Gastrocnemius medialis (tissue), 4 donors: ENCODE measurements around the gene GTF2B. TPM values are rescaled to one million over a fixed set of nuclear protein-coding genes. Genes with fewer than 3 reads are reported as not detected.
"Not testable (repeated sequence)": the region's sequence is repeated elsewhere in the genome, so short reads cannot be mapped to it uniquely, and the experiment has no call there.

Experiments used
- ATAC-seq, 2 donors: fragments of 150-250 bp; one replicate each; pipeline ENCODE4 v1.9.1; 2016
- DNase-seq, 2 donors: peaks; one replicate each; pipeline ENCODE4 v3.0.0-alpha.2; 2019
- H3K27ac ChIP-seq, 4 donors: fragments of 200-600 bp; sonication (generic); 1 replicate in 1 of 4; 2 replicates in 3 of 4; pipeline ENCODE4 v1.5.1; 2016 to 2018; ENCODE audit warnings: mild to moderate bottlenecking in 2 of 4, moderate library complexity in 1 of 4
- H3K27me3 ChIP-seq, 3 donors: fragments of 200-600 bp; sonication (generic) in 2 of 3; 1 replicate in 1 of 3; 2 replicates in 2 of 3; pipeline versions ENCODE4 v1.5.1 to v1.6.0; 2016 to 2019; ENCODE audit warnings: mild to moderate bottlenecking in 1 of 3, moderate library complexity in 1 of 3
- H3K36me3 ChIP-seq, 2 donors: fragments of 200-600 bp; sonication (generic) in 1 of 2; one replicate each; pipeline ENCODE4 v1.5.1; 2017 to 2018
- H3K4me1 ChIP-seq, 2 donors: fragments of 200-600 bp; sonication (generic) in 1 of 2; one replicate each; pipeline ENCODE4 v1.5.1; 2016 to 2017; ENCODE audit warnings: mild to moderate bottlenecking in 2 of 2
- H3K4me3 ChIP-seq, 4 donors: fragments of 200-600 bp; sonication (generic) in 3 of 4; 1 replicate in 1 of 4; 2 replicates in 3 of 4; pipeline ENCODE4 v1.5.1; 2016 to 2019; ENCODE audit warnings: mild to moderate bottlenecking in 2 of 4
- H3K9me3 ChIP-seq, 3 donors: fragments of 200-600 bp; sonication (generic) in 2 of 3; 1 replicate in 1 of 3; 2 replicates in 2 of 3; pipeline ENCODE4 v1.5.1; 2016 to 2019
- POLR2A ChIP-seq, 2 donors: fragments of 450-650 bp; IDR thresholded peaks; one replicate each; pipeline ENCODE4 v1.6.1; 2017; ENCODE audit warnings: antibody characterized with exemption in 2 of 2, mild to moderate bottlenecking in 2 of 2, moderate library complexity in 2 of 2
- in situ Hi-C, 4 donors: fragments of 200-750 bp; cut with MboI; loops; one replicate each; pipeline versions ENCODE4 v1.15.0 to v1.8.0; 2017; ENCODE audit warnings: low sequenced_read_pairs in 4 of 4
- intact Hi-C: fragments of 100-400 bp; cut with DNase I; formaldehyde crosslinking; loops from one replicate; pipeline ENCODE4 v1.15.1; 2023; ENCODE audit warnings: low total_unique reads
- total RNA-seq, 4 donors: library from RNA; depleted of rRNA; stranded (reverse); fragments of >200 nt; gene quantifications; one replicate each; pipeline versions ENCODE4 v1.1.0 to v1.2.3, GENCODE V29; 2016
- TF ChIP-seq, protein P1 (sequence below), 5 experiments: fragments of 450-650 bp in 3 of 5; fragments of 200-600 bp in 2 of 5; sonication (generic) in 2 of 5; IDR thresholded peaks in 4 of 5; conservative IDR thresholded peaks in 1 of 5; 1 replicate in 4 of 5; 2 replicates in 1 of 5; pipeline ENCODE4 v1.5.1; 2016 to 2019; ENCODE audit warnings: antibody characterized with exemption in 5 of 5, mild to moderate bottlenecking in 3 of 5, moderate library complexity in 3 of 5

GTF2B gene
- total RNA-seq, 4 donors from 2014 or later: 20.2 to 30.3 (median 24.7) TPM

DNA sequence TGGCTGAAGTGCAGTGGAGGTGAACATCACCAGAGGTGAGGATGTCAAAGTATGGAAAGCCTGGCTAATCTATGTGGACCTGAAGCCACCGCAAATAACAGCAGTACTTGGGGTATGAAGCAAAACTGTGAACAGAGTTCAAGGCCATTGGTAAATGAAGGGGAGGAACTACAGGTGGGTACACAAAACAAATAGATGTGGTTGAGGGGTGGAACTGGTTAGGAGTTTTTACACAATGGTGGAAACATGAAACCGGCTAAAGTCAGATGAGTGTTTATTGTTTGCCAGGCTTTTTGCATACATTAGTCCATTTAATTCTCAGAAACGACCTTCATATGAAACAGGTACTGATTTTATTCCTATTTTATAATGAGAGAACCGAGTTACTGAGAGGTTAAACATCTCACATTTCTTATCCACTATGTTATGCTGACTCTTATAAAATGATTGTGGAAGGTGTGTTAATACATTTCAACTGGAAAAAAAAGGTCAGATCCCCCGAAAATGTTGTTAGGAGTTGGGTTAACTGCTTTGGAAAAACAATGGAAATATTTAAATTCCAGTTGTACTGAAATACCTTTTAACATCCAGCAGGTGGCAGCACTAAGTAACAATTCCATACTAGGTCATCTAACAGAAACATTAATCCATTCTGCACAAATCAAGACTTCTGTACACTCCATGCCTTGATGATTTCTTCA lies 44.3 kb upstream of the GTF2B start:
- Histone ChIP-seq H3K4me1 (no peaks in the 10 kb centered on the region), H3K4me3 (no peak overlapping the region), H3K36me3 (peaks cover 0 to 18% of the 10 kb centered on the region in 2 donors), H3K27me3 (no peaks in the 10 kb centered on the region), H3K27ac (no peak overlapping the region), H3K9me3 (no peaks in the 10 kb centered on the region)
- no peak for TF ChIP-seq POLR2A (IDR thresholded peaks at IDR 0.05)
- TF ChIP-seq, protein P1, sequence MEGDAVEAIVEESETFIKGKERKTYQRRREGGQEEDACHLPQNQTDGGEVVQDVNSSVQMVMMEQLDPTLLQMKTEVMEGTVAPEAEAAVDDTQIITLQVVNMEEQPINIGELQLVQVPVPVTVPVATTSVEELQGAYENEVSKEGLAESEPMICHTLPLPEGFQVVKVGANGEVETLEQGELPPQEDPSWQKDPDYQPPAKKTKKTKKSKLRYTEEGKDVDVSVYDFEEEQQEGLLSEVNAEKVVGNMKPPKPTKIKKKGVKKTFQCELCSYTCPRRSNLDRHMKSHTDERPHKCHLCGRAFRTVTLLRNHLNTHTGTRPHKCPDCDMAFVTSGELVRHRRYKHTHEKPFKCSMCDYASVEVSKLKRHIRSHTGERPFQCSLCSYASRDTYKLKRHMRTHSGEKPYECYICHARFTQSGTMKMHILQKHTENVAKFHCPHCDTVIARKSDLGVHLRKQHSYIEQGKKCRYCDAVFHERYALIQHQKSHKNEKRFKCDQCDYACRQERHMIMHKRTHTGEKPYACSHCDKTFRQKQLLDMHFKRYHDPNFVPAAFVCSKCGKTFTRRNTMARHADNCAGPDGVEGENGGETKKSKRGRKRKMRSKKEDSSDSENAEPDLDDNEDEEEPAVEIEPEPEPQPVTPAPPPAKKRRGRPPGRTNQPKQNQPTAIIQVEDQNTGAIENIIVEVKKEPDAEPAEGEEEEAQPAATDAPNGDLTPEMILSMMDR (IDR thresholded peaks at IDR 0.05 in 4 of 5, conservative IDR thresholded peaks at IDR 0.05 in 1 of 5): peak; percentile 13 to 71 (median 52)
- in situ Hi-C loops (no loop called here), intact Hi-C loops (no loop called here)
- DNase-seq (no peak), ATAC-seq (no peak)

- H3K9me3 ChIP-seq, H3K4me1 ChIP-seq, intact Hi-C loops, in situ Hi-C loops, H3K4me3 ChIP-seq, DNase-seq, H3K27ac ChIP-seq, H3K27me3 ChIP-seq, ATAC-seq: not testable (repeated sequence)
- peaks cover 0 to 19% of the 10 kb centered on the region in 2 donors for H3K36me3 ChIP-seq
Measured at GRCh38 chr1:88930176-88930575, 38.8 kb upstream of the GTF2B start.

DNA sequence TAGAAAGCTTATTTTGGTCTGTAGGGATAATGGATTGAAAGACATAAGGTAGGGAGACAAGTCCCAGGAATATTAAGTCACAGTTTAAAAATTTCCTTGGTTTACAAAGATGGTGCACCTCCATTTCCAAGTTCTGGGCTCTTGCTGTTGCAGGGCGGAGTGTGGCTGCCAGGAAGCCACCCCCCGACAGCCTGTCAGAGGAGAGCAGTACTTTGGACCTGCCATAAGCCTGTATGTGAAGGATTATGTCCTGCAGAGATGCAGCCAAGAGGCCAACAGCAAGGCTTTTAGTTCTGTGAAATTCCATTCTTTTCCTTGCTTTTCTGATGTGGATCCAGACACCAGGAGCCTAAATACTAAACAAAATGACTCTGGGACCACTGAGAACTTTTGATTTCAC lies 31.9 kb upstream of the GTF2B start:
- ATAC-seq (no peak), DNase-seq (no peak)
- Histone ChIP-seq H3K36me3 (peaks cover 0 to 28% of the 10 kb centered on the region in 2 donors), H3K27me3 (no peaks in the 10 kb centered on the region), H3K4me3 (no peak overlapping the region), H3K27ac (no peak overlapping the region), H3K4me1 (no peaks in the 10 kb centered on the region), H3K9me3 (no peaks in the 10 kb centered on the region)
- in situ Hi-C loops (no loop called here), intact Hi-C loops (no loop called here)
- TF ChIP-seq, protein P1 (IDR thresholded peaks at IDR 0.05 in 4 of 5, conservative IDR thresholded peaks at IDR 0.05 in 1 of 5): no peak
- no peak for TF ChIP-seq POLR2A (IDR thresholded peaks at IDR 0.05)

- TF ChIP-seq, protein P1 (IDR thresholded peaks at IDR 0.05 in 4 of 5, conservative IDR thresholded peaks at IDR 0.05 in 1 of 5): no peak
- no peak for TF ChIP-seq POLR2A (IDR thresholded peaks at IDR 0.05)
- no peak overlapping the region for H3K27ac ChIP-seq
- no peaks in the 10 kb centered on the region for H3K4me1 ChIP-seq
- peaks cover 0 to under 1% (median 0%) of the 10 kb centered on the region in 3 donors for H3K9me3 ChIP-seq
- no peak overlapping the region for H3K4me3 ChIP-seq
- intact Hi-C loops (no loop called here), in situ Hi-C loops (no loop called here)
- ATAC-seq (no peak), DNase-seq (no peak)
- no peaks in the 10 kb centered on the region for H3K27me3 ChIP-seq
- peaks cover 0 to 29% of the 10 kb centered on the region in 2 donors for H3K36me3 ChIP-seq
Measured at GRCh38 chr1:88922214-88922613, 30.8 kb upstream of the GTF2B start.

- TF ChIP-seq POLR2A (IDR thresholded peaks at IDR 0.05): no peak
- TF ChIP-seq, protein P1 (IDR thresholded peaks at IDR 0.05 in 4 of 5, conservative IDR thresholded peaks at IDR 0.05 in 1 of 5): no peak
- no peaks in the 10 kb centered on the region for H3K27me3 ChIP-seq
- ATAC-seq (no peak), DNase-seq (no peak)
- in situ Hi-C loops (no loop called here), intact Hi-C loops (no loop called here)
- H3K9me3 ChIP-seq: peaks cover 0 to 6% (median 0%) of the 10 kb centered on the region in 3 donors
- H3K27ac ChIP-seq: no peak overlapping the region
- H3K4me3 ChIP-seq: no peak overlapping the region
- H3K4me1 ChIP-seq: no peaks in the 10 kb centered on the region
- peaks cover 0 to 29% of the 10 kb centered on the region in 2 donors for H3K36me3 ChIP-seq
Measured at GRCh38 chr1:88920845-88921244, 29.5 kb upstream of the GTF2B start.
